Upper lobe of left lung (tissue), 6 donors: Measurements from ENCODE around the gene PSMA6. TPM values are rescaled to one million over a fixed set of nuclear protein-coding genes. Genes with fewer than 3 reads are reported as not detected.
"Not testable (repeated sequence)": the region's sequence is repeated elsewhere in the genome, so short reads cannot be mapped to it uniquely, and the experiment has no call there.

ENCODE experiments used
- ATAC-seq, 2 donors: fragments of 200-7000 bp; cut with Tn5 transposase; one replicate each; pipeline ENCODE4 v1.9.1; 2022; ENCODE audit warnings: mild to moderate bottlenecking in 2 of 2, moderate library complexity in 2 of 2; ENCODE audit not compliant: low FRiP score in 2 of 2
- DNase-seq, 2 donors: peaks; one replicate each; pipeline ENCODE4 v3.0.0-alpha.2; 2019 to 2020
- H3K27ac ChIP-seq, 4 donors: fragments of 200-600 bp; sonication (generic); one replicate each; pipeline ENCODE4 v1.5.1; 2016 to 2019
- H3K27me3 ChIP-seq, 4 donors: fragments of 200-600 bp; sonication (generic); one replicate each; pipeline ENCODE4 v1.5.1; 2017 to 2019
- H3K36me3 ChIP-seq, 4 donors: fragments of 200-600 bp; sonication (generic); one replicate each; pipeline ENCODE4 v1.5.1; 2016 to 2019
- H3K4me1 ChIP-seq, 4 donors: fragments of 200-600 bp; sonication (generic); one replicate each; pipeline ENCODE4 v1.5.1; 2018 to 2019
- H3K4me3 ChIP-seq, 4 donors: fragments of 200-600 bp; sonication (generic); one replicate each; pipeline ENCODE4 v1.5.1; 2017 to 2019; ENCODE audit warnings: mild to moderate bottlenecking in 2 of 4, moderate library complexity in 1 of 4
- H3K9me3 ChIP-seq, 4 donors: fragments of 200-600 bp; sonication (generic); one replicate each; pipeline ENCODE4 v1.5.1; 2018 to 2019
- CTCF ChIP-seq, 6 experiments: fragments of 450-650 bp in 4 of 6; fragments of 200-600 bp in 2 of 6; sonication (generic) in 2 of 6; IDR thresholded peaks; one replicate each; pipeline ENCODE4 v1.5.1; 2016 to 2019; ENCODE audit warnings: antibody characterized with exemption in 6 of 6
- EP300 ChIP-seq, 4 donors: sonication (generic); formaldehyde crosslinking; IDR thresholded peaks; one replicate each; pipeline ENCODE4 v1.5.1; 2017; ENCODE audit warnings: antibody characterized with exemption in 4 of 4, control low read depth in 2 of 4
- POLR2A ChIP-seq, 4 donors: fragments of 450-650 bp; IDR thresholded peaks; one replicate each; pipeline ENCODE4 v1.5.1; 2016 to 2017; ENCODE audit warnings: antibody characterized with exemption in 4 of 4, mild to moderate bottlenecking in 2 of 4
- POLR2AphosphoS5 ChIP-seq, 2 donors: sonication (generic); formaldehyde crosslinking; IDR thresholded peaks; one replicate each; pipeline ENCODE4 v1.5.1; 2017; ENCODE audit warnings: antibody characterized with exemption in 2 of 2
- WGBS, 2 donors: methylation state at CpG; one replicate each; pipeline ENCODE4 v1.1.5; 2017 to 2018; 5-methylcytosine and 5-hydroxymethylcytosine counted together
- total RNA-seq, 6 donors: library from RNA; depleted of rRNA in 4 of 6; stranded (reverse); fragments of >200 nt in 4 of 6; gene quantifications; one replicate each; pipeline versions ENCODE4 v1.1.0 to v1.2.1, GENCODE V29; 2016 to 2021
- donor health status: DM: no; HTN: no; CAD: no; lungs with moderate emphysema.
- donor health status: DM: no; HTN: yes; CAD: no; lungs with severe emphysema.

PSMA6 gene
- total RNA-seq, 6 donors from 2014 or later = 63.9 to 213 (median 162) TPM

GRCh38 chr14:35347323-35348043 lies 55.3 kb downstream of the PSMA6 start:
- Histone ChIP-seq H3K36me3 (no peaks in the 10 kb centered on the region), H3K9me3 (no peaks in the 10 kb centered on the region), H3K27me3 (no peaks in the 10 kb centered on the region), H3K4me3 (no peak overlapping the region), H3K27ac (no peak overlapping the region), H3K4me1 (peaks cover 24 to 33% (median 31%) of the 10 kb centered on the region in 4 donors)
- DNase-seq (peak; percentile 35 to 39), ATAC-seq (peak in 1 of 2 donors; percentile 21)
- TF ChIP-seq CTCF (IDR thresholded peaks at IDR 0.05) = no peak
- no peak for TF ChIP-seq POLR2AphosphoS5 (IDR thresholded peaks at IDR 0.05)
- TF ChIP-seq EP300 (IDR thresholded peaks at IDR 0.05) = no peak
- no peak for TF ChIP-seq POLR2A (IDR thresholded peaks at IDR 0.05)
- WGBS, 2 donors = 66 to 74% methylated on average over 11 to 13 of the region's 13 CpGs

- H3K9me3 ChIP-seq, DNase-seq, H3K27ac ChIP-seq, H3K27me3 ChIP-seq, H3K36me3 ChIP-seq, H3K4me3 ChIP-seq, ATAC-seq: not testable (repeated sequence)
- WGBS, 2 donors = 57 to 72% methylated on average over 6 of the region's 6 CpGs
- H3K4me1 ChIP-seq = peaks cover 23 to 33% (median 31%) of the 10 kb centered on the region in 4 donors
Measured at GRCh38 chr14:35348044-35348380, 55.8 kb downstream of the PSMA6 start.

- H3K27ac ChIP-seq = no peak overlapping the region
- H3K4me1 ChIP-seq = peaks cover 22 to 31% (median 28%) of the 10 kb centered on the region in 4 donors
- no peak overlapping the region for H3K4me3 ChIP-seq
- 77 to 84% methylated on average over 12 of the region's 12 CpGs for WGBS, 2 donors
- ATAC-seq = no peak
- H3K36me3 ChIP-seq = no peaks in the 10 kb centered on the region
- TF ChIP-seq CTCF (IDR thresholded peaks at IDR 0.05) (no peak), POLR2A (IDR thresholded peaks at IDR 0.05) (no peak), EP300 (IDR thresholded peaks at IDR 0.05) (no peak), POLR2AphosphoS5 (IDR thresholded peaks at IDR 0.05) (no peak)
- DNase-seq = no peak
- H3K27me3 ChIP-seq = no peaks in the 10 kb centered on the region
- no peaks in the 10 kb centered on the region for H3K9me3 ChIP-seq
Measured at GRCh38 chr14:35349496-35350365, 57.5 kb downstream of the PSMA6 start.

GRCh38 chr14:35351497-35351896 lies 59.3 kb downstream of the PSMA6 start:
- Histone ChIP-seq H3K4me1 (peaks cover 26 to 42% (median 32%) of the 10 kb centered on the region in 4 donors), H3K27me3 (no peaks in the 10 kb centered on the region), H3K9me3 (no peaks in the 10 kb centered on the region), H3K36me3 (no peaks in the 10 kb centered on the region), H3K27ac (peak overlapping the region in 2 of 4 donors; percentile 49 to 50), H3K4me3 (no peak overlapping the region)
- TF ChIP-seq CTCF (IDR thresholded peaks at IDR 0.05) (no peak), POLR2A (IDR thresholded peaks at IDR 0.05) (no peak), EP300 (IDR thresholded peaks at IDR 0.05) (no peak), POLR2AphosphoS5 (IDR thresholded peaks at IDR 0.05) (no peak)
- ATAC-seq (no peak), DNase-seq (no peak)
- 95 to 97% methylated on average over 3 of the region's 3 CpGs for WGBS, 2 donors

GRCh38 chr14:35351897-35352273 lies 59.7 kb downstream of the PSMA6 start:
- H3K9me3 ChIP-seq = no peaks in the 10 kb centered on the region
- peaks cover 26 to 45% (median 32%) of the 10 kb centered on the region in 4 donors for H3K4me1 ChIP-seq
- peak overlapping the region in 3 of 4 donors; percentile 49 to 50 (median 50) for H3K27ac ChIP-seq
- H3K27me3 ChIP-seq = no peaks in the 10 kb centered on the region
- ATAC-seq (no peak), DNase-seq (no peak)
- TF ChIP-seq EP300 (IDR thresholded peaks at IDR 0.05) = no peak
- TF ChIP-seq POLR2A (IDR thresholded peaks at IDR 0.05) = no peak
- no peak for TF ChIP-seq POLR2AphosphoS5 (IDR thresholded peaks at IDR 0.05)
- no peak for TF ChIP-seq CTCF (IDR thresholded peaks at IDR 0.05)
- H3K36me3 ChIP-seq = no peaks in the 10 kb centered on the region
- H3K4me3 ChIP-seq = no peak overlapping the region
- 62 to 76% methylated on average over 4 of the region's 4 CpGs for WGBS, 2 donors
